SK-N-SH (cell line): ENCODE measurements around the gene TSSK6. TPM values are rescaled to one million over a fixed set of nuclear protein-coding genes. Genes with fewer than 3 reads are reported as not detected.

Experiments used
- CTCF ChIA-PET: fragments of 300-600, 350-600 bp; formaldehyde crosslinking; extraction: SDS; loops from one replicate; lab custom pipeline; 2021; lab: Yijun Ruan, JAX
- POLR2A ChIA-PET: fragments of 350-600 bp; sonication (Branson Sonifier 250); formaldehyde crosslinking; extraction: SDS; loops from one replicate; lab custom pipeline; 2020; ENCODE audit warnings: antibody characterized with exemption, inconsistent platforms; lab: Yijun Ruan, JAX
- DNase-seq: peaks from one replicate; pipeline ENCODE4 v3.0.0; 2012
- H2AFZ ChIP-seq: fragments of 200-600 bp; sonication (generic); 2 replicates; pipeline ENCODE4 v1.8.1; 2016; ENCODE audit warnings: antibody characterized with exemption, mild to moderate bottlenecking, low read depth
- H3F3A ChIP-seq: fragments of 200-600 bp; sonication (generic); replicated peaks from 2 replicates; pipeline ENCODE3; 2016; ENCODE audit warnings: antibody characterized with exemption, mild to moderate bottlenecking; ENCODE audit not compliant: insufficient read depth
- H3K27ac ChIP-seq, 2 experiments: fragments of 200-500 bp in 1 of 2; fragments of 200-600 bp in 1 of 2; sonication (Bioruptor generic) in 1 of 2; sonication (generic), shearing (Covaris generic) in 1 of 2; 2 replicates each; pipeline versions ENCODE4 v1.5.1 to v1.6.1; 2014 to 2016; ENCODE audit warnings: low read depth in 2 of 2, inconsistent platforms in 1 of 2, low read length in 1 of 2, mild to moderate bottlenecking in 1 of 2, mixed read lengths in 1 of 2
- H3K27me3 ChIP-seq: fragments of 200-600 bp; sonication (generic), shearing (Covaris generic); 2 replicates; pipeline ENCODE4 v1.6.1; 2016; ENCODE audit warnings: mixed run types; ENCODE audit not compliant: insufficient read depth
- H3K36me3 ChIP-seq, 2 experiments: fragments of 200-500 bp in 1 of 2; fragments of 200-600 bp in 1 of 2; sonication (Bioruptor generic) in 1 of 2; sonication (generic) in 1 of 2; replicated peaks in 1 of 2; 2 replicates each; pipeline versions ENCODE3 to v1.5.1; 2014 to 2016; ENCODE audit warnings: low read length in 1 of 2, mild to moderate bottlenecking in 1 of 2; ENCODE audit not compliant: insufficient read depth in 2 of 2, control insufficient read depth in 1 of 2
- H3K4me1 ChIP-seq, 2 experiments: fragments of 200-500 bp in 1 of 2; fragments of 200-600 bp in 1 of 2; sonication (Bioruptor generic) in 1 of 2; sonication (generic), shearing (Covaris generic) in 1 of 2; 2 replicates each; pipeline versions ENCODE4 v1.5.1 to v1.6.1; 2014 to 2016; ENCODE audit warnings: low read depth in 1 of 2, low read length in 1 of 2, mixed run types in 1 of 2; ENCODE audit not compliant: insufficient read depth in 2 of 2, control insufficient read depth in 1 of 2
- H3K4me2 ChIP-seq: fragments of 200-600 bp; sonication (generic), shearing (Covaris generic); 2 replicates; pipeline ENCODE4 v1.6.1; 2017; ENCODE audit warnings: mixed run types
- H3K4me3 ChIP-seq, 2 experiments: fragments of 200-500 bp in 1 of 2; fragments of 200-600 bp in 1 of 2; sonication (Bioruptor generic) in 1 of 2; sonication (generic), shearing (Covaris generic) in 1 of 2; 2 replicates each; pipeline versions ENCODE4 v1.5.1 to v1.8.1; 2014 to 2016; ENCODE audit warnings: low read depth in 2 of 2, inconsistent platforms in 1 of 2, low read length in 1 of 2, mild to moderate bottlenecking in 1 of 2, mixed read lengths in 1 of 2, moderate library complexity in 1 of 2
- H3K79me2 ChIP-seq: fragments of 200-600 bp; sonication (generic); 2 replicates; pipeline ENCODE4 v1.8.1; 2017; ENCODE audit warnings: mild to moderate bottlenecking; ENCODE audit not compliant: insufficient read depth
- H3K9ac ChIP-seq: fragments of 200-600 bp; sonication (generic); 2 replicates; pipeline ENCODE4 v1.6.1; 2017; ENCODE audit warnings: mixed run types
- H3K9me2 ChIP-seq: fragments of 200-600 bp; sonication (generic); 2 replicates; pipeline ENCODE4 v1.6.1; 2017; ENCODE audit warnings: mixed run types
- H3K9me3 ChIP-seq: fragments of 200-600 bp; sonication (generic); 2 replicates; pipeline ENCODE4 v1.6.1; 2017; ENCODE audit warnings: mixed run types, mild to moderate bottlenecking, moderate library complexity
- H4K20me1 ChIP-seq: fragments of 200-600 bp; sonication (generic); 2 replicates; pipeline ENCODE4 v1.6.1; 2017; ENCODE audit warnings: mild to moderate bottlenecking, mixed run types; ENCODE audit not compliant: insufficient read depth
- ELF1 ChIP-seq: IDR thresholded peaks from 2 replicates; pipeline ENCODE4 v1.4.0; 2012
- EP300 ChIP-seq, 2 experiments: IDR thresholded peaks; 2 replicates each; pipeline versions ENCODE4 v1.4.0 to v1.6.1; 2012; ENCODE audit warnings: borderline replicate concordance in 1 of 2, low read depth in 1 of 2, low read length in 1 of 2
- JUND ChIP-seq: IDR thresholded peaks from 2 replicates; pipeline ENCODE4 v1.4.0; 2012
- NRF1 ChIP-seq: IDR thresholded peaks from 2 replicates; pipeline ENCODE4 v1.6.1; 2012; ENCODE audit warnings: low read depth, mild to moderate bottlenecking, low read length
- POLR2AphosphoS5 ChIP-seq: IDR thresholded peaks from 2 replicates; pipeline ENCODE4 v1.6.1; 2012; ENCODE audit warnings: low read depth, low read length
- RFX5 ChIP-seq: IDR thresholded peaks from 2 replicates; pipeline ENCODE4 v1.6.1; 2012; ENCODE audit warnings: mild to moderate bottlenecking, improper control_type of control experiment, low read length
- TAF1 ChIP-seq: IDR thresholded peaks from 2 replicates; pipeline ENCODE4 v1.6.1; 2012; ENCODE audit warnings: low read depth, mild to moderate bottlenecking, low read length, moderate library complexity, borderline replicate concordance
- TCF12 ChIP-seq: IDR thresholded peaks from 2 replicates; pipeline ENCODE4 v1.4.0; 2012
- TEAD4 ChIP-seq: IDR thresholded peaks from 2 replicates; pipeline ENCODE4 v1.4.0; 2012; ENCODE audit warnings: mild to moderate bottlenecking, borderline replicate concordance; ENCODE audit not compliant: insufficient read depth
- WGBS: methylation state at CpG from one replicate; pipeline ENCODE4 v1.1.6; 2017; ENCODE audit warnings: low lambda C conversion rate; 5-methylcytosine and 5-hydroxymethylcytosine counted together
- polyA plus RNA-seq, 3 experiments: library from polyadenylated mRNA; depleted of rRNA; stranded (reverse); fragments of >200 nt; gene quantifications; 2 replicates each; pipeline ENCODE4 v1.2.3, GENCODE V29; 2012
- TF ChIP-seq, protein P1 (sequence below): IDR thresholded peaks from 2 replicates; pipeline ENCODE4 v1.4.0; 2012; ENCODE audit warnings: low read depth, borderline replicate concordance
- TF ChIP-seq, protein P2 (sequence below): IDR thresholded peaks from 2 replicates; pipeline ENCODE4 v1.4.0; 2012; ENCODE audit warnings: low read depth, borderline replicate concordance
- TF ChIP-seq, protein P3 (sequence below): fragments of 150-350 bp; IDR thresholded peaks from 2 replicates; pipeline ENCODE4 v1.6.1; 2016; ENCODE audit warnings: mild to moderate bottlenecking, low read depth, low read length
- TF ChIP-seq, protein P4 (sequence below): fragments of 150-350 bp; IDR thresholded peaks from 2 replicates; pipeline ENCODE4 v1.6.1; 2017; ENCODE audit warnings: antibody characterized with exemption, low read length, low read depth, borderline replicate concordance

The TSSK6 gene
- polyA plus RNA-seq, 1 of the 3 experiments (the other 2 are of a cell fraction): 3.1 TPM

DNA sequence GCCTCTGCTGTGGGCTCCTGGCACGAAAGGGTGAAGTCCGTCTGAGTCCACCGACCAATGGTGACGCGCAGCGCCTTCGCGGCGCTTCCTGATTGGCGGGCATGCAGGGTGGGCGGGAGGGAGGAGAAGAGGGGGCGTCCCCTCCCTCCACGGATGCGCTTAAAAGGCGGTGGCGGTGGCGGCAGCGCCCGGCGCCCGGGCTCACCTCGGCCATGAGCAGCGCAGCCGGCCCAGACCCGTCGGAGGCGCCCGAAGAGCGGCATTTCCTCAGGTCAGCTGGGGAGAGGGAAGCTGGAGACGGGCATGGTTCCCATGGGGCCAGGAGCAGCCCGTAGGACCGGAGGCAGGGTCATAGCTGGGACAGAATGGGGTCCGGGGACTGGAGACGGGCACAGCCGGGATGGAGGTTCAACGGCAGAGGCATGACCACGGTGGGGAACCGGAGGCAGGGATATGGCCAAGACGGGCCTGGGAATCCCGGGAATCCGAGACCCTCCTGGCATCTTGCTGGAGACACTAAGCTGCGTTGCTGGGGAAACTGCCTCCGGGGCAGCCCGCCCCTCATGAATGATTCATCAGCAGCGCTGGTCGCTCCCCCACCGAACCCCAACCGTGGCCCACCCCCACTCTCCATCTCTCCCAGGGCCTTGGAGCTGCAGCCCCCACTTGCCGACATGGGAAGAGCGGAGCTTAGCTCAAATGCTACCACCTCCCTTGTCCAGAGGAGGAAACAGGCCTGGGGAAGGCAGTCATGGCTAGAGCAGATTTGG, 13.6 kb upstream of the TSSK6 start, which contains the start of gene YJEFN3:
TSS of gene YJEFN3 (plus strand) at position 191 of the 770 bp plus-strand sequence. CDS start at position 213, 22 bp downstream.
- Histone ChIP-seq H3K27me3 (no peaks in the 10 kb centered on the region), H3K9me2 (no peaks in the 10 kb centered on the region), H3K4me1 (peaks cover 0 to 14% of the 10 kb centered on the region in 2 experiments; a peak in 1 of 4 replicates), H3K4me3 (peak within 1 kb of the TSS in 1 of 2 experiments; percentile 45; a peak in 1 of 4 replicates), H2AFZ (no peak within 1 kb of the TSS), H3K9ac (no peak within 1 kb of the TSS), H3K4me2 (no peak within 1 kb of the TSS), H4K20me1 (peaks cover 36% of the 10 kb centered on the region), H3K79me2 (peaks cover 18% of the 10 kb centered on the region), H3K27ac (no peak within 1 kb of the TSS; a peak in 1 of 4 replicates), H3K36me3 (peaks cover 5 to 16% of the 10 kb centered on the region in 2 experiments), H3F3A (peaks cover 8% of the 10 kb centered on the region), H3K9me3 (no peaks in the 10 kb centered on the region)
- POLR2A ChIA-PET: interaction anchor here (0.6 to 2.5 kb wide), 6 partner anchors 9 to 135 kb away, joined by 3 to 15 read pairs (median 4); partner anchors contain the start of genes CILP2, GMIP, NDUFA13 and TSSK6
- TF ChIP-seq JUND (0 out of 2 replicates have a peak, but pooled peaks have one; percentile 5), ELF1 (no peak), NRF1 (no peak), TAF1 (no peak), TCF12 (no peak), TEAD4 (no peak), POLR2AphosphoS5 (peak; percentile 39), RFX5 (no peak), EP300 (IDR thresholded peaks at IDR 0.05; ENCODE audit: borderline replicate concordance in 1 of 2, low read depth in 1 of 2, low read length in 1 of 2) (no peak)
- TF ChIP-seq, protein P1, sequence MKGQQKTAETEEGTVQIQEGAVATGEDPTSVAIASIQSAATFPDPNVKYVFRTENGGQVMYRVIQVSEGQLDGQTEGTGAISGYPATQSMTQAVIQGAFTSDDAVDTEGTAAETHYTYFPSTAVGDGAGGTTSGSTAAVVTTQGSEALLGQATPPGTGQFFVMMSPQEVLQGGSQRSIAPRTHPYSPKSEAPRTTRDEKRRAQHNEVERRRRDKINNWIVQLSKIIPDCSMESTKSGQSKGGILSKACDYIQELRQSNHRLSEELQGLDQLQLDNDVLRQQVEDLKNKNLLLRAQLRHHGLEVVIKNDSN: no peak
- TF ChIP-seq, protein P2, sequence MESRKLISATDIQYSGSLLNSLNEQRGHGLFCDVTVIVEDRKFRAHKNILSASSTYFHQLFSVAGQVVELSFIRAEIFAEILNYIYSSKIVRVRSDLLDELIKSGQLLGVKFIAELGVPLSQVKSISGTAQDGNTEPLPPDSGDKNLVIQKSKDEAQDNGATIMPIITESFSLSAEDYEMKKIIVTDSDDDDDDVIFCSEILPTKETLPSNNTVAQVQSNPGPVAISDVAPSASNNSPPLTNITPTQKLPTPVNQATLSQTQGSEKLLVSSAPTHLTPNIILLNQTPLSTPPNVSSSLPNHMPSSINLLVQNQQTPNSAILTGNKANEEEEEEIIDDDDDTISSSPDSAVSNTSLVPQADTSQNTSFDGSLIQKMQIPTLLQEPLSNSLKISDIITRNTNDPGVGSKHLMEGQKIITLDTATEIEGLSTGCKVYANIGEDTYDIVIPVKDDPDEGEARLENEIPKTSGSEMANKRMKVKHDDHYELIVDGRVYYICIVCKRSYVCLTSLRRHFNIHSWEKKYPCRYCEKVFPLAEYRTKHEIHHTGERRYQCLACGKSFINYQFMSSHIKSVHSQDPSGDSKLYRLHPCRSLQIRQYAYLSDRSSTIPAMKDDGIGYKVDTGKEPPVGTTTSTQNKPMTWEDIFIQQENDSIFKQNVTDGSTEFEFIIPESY: no peak
- TF ChIP-seq, protein P3, sequence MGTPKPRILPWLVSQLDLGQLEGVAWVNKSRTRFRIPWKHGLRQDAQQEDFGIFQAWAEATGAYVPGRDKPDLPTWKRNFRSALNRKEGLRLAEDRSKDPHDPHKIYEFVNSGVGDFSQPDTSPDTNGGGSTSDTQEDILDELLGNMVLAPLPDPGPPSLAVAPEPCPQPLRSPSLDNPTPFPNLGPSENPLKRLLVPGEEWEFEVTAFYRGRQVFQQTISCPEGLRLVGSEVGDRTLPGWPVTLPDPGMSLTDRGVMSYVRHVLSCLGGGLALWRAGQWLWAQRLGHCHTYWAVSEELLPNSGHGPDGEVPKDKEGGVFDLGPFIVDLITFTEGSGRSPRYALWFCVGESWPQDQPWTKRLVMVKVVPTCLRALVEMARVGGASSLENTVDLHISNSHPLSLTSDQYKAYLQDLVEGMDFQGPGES: no peak
- TF ChIP-seq, protein P4, sequence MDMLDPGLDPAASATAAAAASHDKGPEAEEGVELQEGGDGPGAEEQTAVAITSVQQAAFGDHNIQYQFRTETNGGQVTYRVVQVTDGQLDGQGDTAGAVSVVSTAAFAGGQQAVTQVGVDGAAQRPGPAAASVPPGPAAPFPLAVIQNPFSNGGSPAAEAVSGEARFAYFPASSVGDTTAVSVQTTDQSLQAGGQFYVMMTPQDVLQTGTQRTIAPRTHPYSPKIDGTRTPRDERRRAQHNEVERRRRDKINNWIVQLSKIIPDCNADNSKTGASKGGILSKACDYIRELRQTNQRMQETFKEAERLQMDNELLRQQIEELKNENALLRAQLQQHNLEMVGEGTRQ: no peak
- peak; percentile 98 for DNase-seq
- 47% methylated on average over 30 of the region's 50 CpGs for WGBS
- CTCF ChIA-PET: interaction anchor here (0.6 to 15.3 kb wide), 6 partner anchors 10 to 125 kb away, joined by 3 to 258 read pairs (median 6); partner anchors contain the start of genes CILP2, GMIP and NDUFA13
